ENCODE results near the gene APC2.
A peak's percentile ranks its signal among the peaks of the same experiment; 100 is the strongest.

APC2 gene

DNA sequence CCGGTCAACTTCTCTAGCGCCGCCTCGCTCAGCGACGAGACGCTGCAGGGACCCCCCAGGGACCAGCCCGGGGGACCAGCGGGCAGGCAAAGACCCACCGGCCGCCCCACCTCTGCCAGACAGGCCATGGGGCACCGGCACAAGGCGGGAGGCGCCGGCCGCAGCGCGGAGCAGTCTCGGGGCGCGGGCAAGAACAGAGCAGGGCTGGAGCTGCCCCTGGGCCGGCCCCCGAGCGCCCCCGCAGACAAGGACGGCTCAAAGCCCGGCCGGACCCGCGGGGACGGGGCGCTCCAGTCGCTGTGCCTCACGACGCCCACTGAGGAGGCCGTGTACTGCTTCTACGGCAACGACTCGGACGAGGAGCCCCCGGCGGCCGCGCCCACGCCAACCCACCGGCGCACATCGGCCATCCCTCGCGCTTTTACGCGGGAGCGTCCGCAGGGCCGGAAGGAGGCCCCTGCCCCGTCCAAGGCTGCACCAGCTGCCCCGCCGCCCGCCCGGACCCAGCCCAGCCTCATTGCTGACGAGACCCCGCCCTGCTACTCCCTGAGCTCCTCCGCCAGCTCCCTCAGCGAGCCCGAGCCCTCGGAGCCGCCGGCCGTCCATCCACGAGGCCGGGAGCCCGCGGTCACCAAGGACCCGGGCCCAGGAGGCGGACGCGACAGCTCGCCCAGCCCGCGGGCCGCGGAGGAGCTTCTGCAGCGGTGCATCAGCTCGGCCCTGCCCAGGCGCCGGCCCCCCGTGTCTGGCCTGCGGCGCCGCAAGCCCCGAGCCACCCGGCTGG is 17.8 kb downstream of the APC2 start:
- TF ChIP-seq GATA1 (IDR thresholded peaks at IDR 0.05; ENCODE audit: low read depth, low read length) (no peak), POLR2A (IDR thresholded peaks at IDR 0.05; ENCODE audit: low read length) (no peak)
- no peak for DNase-seq

DNA sequence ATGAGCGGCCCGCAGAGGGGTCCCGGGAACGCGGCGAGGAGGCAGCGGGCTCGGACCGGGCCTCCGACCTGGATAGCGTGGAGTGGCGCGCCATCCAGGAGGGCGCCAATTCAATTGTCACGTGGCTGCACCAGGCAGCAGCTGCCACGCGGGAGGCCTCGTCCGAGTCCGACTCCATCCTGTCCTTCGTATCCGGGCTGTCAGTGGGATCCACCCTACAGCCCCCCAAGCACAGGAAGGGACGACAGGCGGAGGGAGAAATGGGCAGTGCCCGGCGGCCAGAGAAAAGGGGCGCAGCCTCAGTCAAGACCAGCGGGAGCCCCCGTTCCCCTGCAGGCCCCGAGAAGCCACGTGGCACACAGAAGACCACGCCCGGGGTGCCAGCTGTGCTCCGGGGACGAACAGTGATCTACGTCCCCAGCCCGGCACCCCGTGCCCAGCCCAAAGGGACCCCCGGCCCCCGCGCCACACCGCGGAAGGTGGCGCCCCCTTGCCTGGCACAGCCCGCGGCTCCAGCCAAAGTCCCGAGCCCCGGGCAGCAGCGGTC is 18.4 kb downstream of the APC2 start:
- DNase-seq: no peak

DNA sequence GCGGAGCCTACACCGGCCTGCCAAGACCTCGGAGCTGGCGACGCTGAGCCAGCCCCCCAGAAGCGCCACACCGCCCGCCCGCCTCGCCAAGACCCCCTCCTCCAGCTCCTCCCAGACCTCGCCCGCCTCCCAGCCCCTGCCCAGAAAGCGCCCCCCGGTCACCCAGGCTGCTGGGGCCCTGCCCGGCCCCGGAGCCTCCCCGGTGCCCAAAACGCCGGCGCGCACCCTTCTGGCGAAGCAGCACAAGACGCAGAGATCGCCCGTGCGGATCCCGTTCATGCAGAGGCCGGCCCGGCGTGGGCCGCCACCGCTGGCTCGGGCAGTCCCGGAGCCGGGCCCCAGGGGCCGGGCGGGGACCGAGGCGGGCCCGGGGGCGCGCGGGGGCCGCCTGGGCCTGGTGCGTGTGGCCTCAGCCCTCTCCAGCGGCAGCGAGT is 18.9 kb downstream of the APC2 start:
- TF ChIP-seq POLR2A (IDR thresholded peaks at IDR 0.05; ENCODE audit: low read length) (no peak), GATA1 (IDR thresholded peaks at IDR 0.05; ENCODE audit: low read depth, low read length) (no peak)

More for the DNA sequence above, 18.4 kb downstream of the APC2 start:
- no peak for TF ChIP-seq POLR2A (IDR thresholded peaks at IDR 0.05; ENCODE audit: low read length)
- TF ChIP-seq GATA1 (IDR thresholded peaks at IDR 0.05; ENCODE audit: low read depth, low read length): no peak

DNA sequence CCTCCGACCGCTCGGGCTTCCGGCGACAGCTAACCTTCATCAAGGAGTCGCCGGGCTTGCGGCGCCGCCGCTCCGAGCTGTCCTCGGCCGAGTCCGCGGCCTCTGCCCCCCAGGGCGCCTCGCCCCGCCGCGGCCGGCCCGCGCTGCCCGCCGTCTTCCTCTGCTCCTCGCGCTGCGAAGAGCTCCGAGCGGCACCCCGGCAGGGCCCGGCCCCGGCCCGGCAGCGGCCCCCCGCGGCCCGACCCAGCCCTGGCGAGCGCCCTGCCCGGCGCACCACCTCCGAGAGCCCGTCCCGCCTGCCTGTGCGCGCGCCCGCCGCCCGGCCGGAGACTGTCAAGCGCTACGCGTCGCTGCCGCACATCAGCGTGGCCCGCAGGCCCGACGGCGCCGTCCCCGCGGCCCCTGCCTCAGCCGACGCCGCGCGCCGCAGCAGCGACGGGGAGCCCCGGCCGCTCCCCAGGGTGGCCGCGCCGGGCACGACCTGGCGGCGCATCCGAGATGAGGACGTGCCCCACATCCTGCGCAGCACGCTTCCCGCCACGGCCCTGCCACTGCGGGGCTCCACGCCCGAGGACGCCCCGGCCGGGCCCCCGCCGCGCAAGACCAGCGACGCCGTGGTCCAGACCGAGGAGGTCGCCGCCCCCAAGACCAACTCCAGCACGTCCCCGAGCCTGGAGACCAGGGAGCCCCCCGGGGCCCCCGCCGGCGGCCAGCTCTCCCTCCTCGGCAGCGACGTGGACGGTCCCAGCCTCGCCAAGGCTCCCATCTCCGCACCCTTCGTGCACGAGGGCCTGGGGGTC is 19.5 kb downstream of the APC2 start:
- TF ChIP-seq POLR2A (IDR thresholded peaks at IDR 0.05; ENCODE audit: low read length) (no peak), GATA1 (IDR thresholded peaks at IDR 0.05; ENCODE audit: low read depth, low read length) (no peak)
- no peak for DNase-seq

More for the DNA sequence above, 18.9 kb downstream of the APC2 start:
- peak in 1 of 2 experiments; percentile 51 for DNase-seq

DNA sequence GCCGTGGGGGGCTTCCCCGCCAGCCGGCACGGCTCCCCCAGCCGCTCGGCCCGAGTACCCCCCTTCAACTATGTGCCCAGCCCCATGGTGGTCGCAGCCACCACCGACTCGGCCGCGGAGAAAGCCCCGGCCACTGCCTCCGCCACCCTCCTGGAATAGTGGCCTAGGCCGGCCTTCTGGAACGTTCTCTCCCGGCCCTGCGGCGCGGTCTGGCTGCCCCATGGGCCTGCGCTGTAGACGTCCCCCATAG is 20.1 kb downstream of the APC2 start:
- no peak for DNase-seq
- TF ChIP-seq GATA1 (IDR thresholded peaks at IDR 0.05; ENCODE audit: low read depth, low read length): no peak
- TF ChIP-seq POLR2A (IDR thresholded peaks at IDR 0.05; ENCODE audit: low read length): no peak

DNA sequence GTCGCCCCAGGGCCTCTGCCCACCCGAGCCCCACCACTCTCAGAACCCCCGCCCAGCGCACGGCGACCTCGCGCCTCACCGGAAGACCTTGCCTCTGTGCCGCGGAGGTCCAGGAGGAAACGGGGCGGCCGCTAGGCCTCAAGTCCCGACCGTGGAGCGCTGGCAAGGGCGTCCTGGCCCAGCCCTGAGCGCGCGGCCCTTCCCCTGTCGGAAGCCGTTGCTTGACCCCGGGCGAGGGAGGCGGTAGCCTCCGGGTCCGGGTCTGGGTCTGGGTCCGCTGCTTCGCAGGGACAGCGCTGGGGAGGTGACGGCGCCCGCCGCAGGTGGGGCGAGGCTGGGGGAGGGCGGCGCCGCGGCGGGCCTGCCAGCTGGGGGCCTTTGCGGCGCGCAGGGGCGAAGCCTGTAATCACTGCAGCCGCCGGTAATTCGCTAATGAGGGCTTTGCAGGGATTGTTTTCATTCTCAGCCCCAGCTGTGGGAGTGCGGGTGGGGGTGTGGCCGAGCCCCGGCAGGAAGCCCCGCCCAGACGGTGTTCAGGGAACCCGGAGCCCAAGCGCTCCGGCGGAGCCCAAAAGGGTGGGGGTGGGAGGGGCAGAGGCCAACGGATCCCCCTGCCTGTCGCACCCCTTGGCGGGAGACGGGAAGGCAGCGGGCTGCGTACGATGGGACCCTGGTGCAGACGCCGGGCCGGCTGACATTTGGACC is 20.5 kb downstream of the APC2 start:
- no peak for DNase-seq
- no peak for TF ChIP-seq GATA1 (IDR thresholded peaks at IDR 0.05; ENCODE audit: low read depth, low read length)
- no peak for TF ChIP-seq POLR2A (IDR thresholded peaks at IDR 0.05; ENCODE audit: low read length)

DNA sequence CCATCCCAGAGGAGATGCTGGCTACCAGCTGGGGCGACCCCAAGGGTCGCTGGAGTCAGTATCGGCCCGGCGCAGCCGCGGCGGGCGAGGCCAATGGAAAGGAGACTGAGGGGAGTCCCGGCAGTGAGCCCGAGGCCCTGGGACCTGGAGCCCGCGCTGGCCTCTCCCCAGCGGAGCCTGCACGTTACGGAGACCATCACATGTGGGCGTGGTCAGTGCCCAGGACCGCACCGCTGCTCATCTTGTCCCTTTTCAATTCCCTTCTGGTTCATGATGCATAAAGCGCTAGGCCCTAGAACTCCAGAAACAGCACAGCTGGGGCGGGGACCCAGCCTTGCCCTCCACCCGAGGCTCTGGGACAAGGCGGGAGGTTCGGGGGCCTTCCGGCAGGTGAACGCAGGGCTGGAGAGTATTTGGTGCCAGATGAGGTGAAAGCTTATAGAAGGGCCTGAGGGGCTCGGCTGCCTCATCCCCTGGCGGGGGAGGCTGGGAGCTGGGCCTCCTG is 21.1 kb downstream of the APC2 start:
- TF ChIP-seq POLR2A (IDR thresholded peaks at IDR 0.05; ENCODE audit: low read length) (no peak), GATA1 (IDR thresholded peaks at IDR 0.05; ENCODE audit: low read depth, low read length) (no peak)
- DNase-seq: no peak

DNA sequence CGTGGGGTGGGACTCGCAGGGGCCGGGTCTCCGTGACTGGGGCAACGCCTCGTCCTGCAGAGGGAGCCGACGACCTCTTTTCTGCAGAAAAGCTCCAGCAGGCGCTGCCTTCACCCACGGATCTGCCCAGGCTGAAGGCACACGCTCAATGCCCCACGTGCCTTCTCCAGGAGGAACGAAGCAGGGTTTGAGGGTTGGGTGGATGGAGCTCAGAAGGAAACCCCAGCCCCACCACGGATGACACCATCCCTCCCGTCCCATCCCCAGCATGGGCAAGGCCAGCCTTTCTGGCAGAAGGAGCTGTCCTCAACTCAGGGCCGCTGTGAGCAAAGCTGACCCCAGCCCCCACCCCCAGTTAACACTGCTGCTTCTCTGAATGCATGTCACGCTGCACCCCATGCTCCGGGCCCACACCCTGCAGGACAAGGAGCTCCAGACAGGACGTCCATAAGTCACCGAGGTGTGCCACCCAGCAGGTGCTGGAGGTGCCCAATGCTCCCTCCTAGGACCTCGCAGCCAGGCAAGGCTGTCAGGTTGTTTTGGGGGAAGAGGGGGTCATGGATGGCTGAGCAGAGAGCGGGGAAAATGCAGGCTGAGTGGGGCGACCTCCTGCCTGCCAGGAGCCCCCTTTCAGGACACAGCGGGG is 21.7 kb downstream of the APC2 start:
- TF ChIP-seq GATA1 (IDR thresholded peaks at IDR 0.05; ENCODE audit: low read depth, low read length) (no peak), POLR2A (IDR thresholded peaks at IDR 0.05; ENCODE audit: low read length) (no peak)
- no peak for DNase-seq

DNA sequence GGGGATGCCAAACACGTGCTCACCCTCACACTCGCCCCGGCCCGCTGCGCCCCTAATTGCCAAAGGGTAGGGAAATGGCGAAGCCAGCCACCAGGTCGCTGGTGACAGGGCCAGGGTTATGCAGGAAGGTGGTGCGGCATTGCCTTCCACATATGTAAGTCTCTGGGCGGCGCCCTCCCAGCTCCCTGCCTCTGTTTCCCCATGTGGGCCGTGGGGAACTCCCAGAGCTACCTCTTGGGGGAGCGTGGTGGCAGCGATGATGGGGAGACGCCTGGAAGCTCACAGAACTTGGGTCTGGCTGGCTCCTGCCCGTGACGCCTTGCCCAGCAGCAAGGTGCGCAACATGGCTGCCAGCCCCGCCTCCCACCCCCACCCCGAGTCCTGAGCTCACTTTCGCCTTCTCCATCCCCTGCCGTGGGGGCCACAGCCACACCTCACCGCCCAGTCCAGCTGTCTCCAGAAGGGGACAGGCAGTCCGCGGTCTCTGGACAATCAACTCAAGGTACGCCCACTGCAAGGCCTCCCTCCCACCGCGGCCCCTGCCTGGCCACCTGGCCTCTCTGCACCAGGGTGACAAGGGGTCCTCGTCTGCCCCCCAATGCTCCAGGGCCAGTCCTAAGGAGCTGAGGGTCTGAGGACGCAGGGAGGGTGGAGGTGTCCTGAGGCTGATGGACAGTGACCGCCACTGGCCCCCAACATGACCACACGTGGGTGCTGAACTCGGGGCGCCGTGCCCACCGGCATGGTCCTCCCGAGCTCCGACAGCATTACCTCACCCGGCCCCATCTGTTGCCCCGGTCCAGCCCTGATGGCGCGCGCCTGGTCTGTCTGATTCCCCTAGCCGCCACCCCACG is 22.5 kb downstream of the APC2 start:
- TF ChIP-seq GATA1 (IDR thresholded peaks at IDR 0.05; ENCODE audit: low read depth, low read length) (no peak), POLR2A (IDR thresholded peaks at IDR 0.05; ENCODE audit: low read length) (no peak)
- DNase-seq: no peak

DNA sequence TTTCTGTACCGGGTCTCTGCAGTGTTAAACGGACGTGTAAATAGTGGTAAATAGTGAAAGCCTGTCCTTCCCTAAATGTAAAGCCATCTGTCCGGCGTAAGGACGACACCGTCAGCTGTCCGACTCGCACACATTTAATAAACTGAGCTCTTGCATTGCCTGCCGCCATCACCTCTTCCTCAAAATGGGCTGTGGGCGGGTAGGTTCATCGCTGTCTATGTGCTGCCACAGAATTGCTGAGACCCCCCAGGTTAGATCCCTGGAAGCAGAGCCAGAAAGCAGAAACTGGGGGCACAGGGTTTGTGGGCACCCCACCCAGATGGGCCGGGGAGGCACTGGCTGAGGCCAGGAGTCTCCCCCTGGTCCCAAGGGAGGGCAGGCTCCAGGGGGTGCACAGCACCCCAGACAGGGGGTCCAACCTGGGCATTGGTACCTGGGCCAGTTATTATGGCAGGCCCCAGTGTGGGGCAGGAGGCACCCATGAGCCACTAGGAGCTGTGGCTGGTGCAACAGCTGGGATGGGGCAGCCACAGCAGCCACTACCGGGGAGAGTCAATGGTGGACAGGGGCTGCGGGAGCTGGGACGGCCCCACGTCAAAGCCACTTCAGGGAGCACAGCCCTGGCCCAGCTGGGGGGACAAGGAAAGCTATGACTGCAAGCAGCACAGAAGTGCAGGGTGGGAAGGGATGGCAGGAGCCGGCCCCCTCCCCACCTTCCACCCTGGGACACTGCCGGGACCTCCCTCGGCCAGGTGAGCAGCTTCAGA is 23.3 kb downstream of the APC2 start:
- no peak for DNase-seq
- TF ChIP-seq POLR2A (IDR thresholded peaks at IDR 0.05; ENCODE audit: low read length) (no peak), GATA1 (IDR thresholded peaks at IDR 0.05; ENCODE audit: low read depth, low read length) (no peak)

DNA sequence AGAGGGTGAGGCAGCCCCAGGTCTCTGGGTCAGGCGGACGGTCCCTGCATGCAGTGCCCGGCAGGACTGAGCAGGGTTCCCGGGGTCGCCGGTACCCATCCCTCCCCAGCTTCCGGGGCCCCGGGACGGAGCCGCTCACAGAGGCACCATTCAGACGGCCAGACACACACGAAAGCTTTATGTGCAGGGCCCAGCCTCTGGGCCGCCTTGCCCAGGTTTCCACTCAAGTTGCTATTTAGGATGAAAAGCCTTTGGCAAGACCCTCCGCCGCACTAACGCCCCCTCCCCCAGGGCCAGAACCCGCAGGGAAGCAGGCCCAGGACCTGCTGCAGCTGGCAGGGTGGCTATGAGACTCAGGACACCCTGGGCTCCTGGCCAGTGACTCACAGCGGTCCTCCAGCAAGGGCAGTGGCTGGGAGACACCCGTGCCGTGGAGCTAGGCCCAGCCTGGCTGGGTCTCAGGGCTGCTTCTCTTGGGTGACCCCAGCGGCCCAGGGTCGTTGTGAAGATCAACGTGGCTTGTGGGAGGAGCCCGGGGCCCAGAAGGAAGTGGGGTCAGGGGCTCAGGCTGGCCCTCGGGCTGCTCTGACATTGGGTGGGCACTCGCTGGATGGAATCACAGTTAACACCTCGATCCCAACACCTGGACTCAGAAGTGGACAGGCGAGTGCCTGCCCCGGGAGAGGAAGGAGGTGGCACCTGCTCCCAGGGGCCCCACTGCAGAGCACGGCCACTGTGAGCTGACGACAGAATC is 24.3 kb downstream of the APC2 start:
- no peak for TF ChIP-seq GATA1 (IDR thresholded peaks at IDR 0.05; ENCODE audit: low read depth, low read length)
- TF ChIP-seq POLR2A (IDR thresholded peaks at IDR 0.05; ENCODE audit: low read length): no peak
- DNase-seq: no peak
